Measurements from ENCODE around the gene TOMM22. TPM values are rescaled to one million over a fixed set of nuclear protein-coding genes. Genes with fewer than 3 reads are reported as not detected.

Gene TOMM22
- total and polyA plus RNA-seq, 2 experiments from 2014 or later, result 84.0 to 131 TPM

DNA sequence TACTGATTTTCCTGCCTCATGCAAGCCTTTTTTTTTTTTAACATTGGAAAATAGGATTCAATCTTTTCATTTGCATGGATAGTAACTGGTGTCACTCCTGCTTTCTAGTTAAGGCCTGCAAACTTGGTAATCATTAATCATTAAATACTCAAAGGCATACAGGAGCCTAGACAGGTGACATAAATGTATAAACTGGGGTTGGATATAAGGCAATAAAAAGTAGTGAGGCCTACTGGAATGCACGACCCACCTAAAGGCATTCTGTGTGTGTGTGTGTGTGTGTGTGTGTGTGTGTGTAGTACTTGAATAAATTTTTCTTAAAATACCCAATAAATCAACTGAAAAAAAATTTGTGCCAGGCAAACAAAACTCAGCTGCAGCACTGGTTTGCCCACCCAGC, 7.9 kb downstream of the TOMM22 start:
- no peaks in the 10 kb centered on the region for H3K9me3 Mint-ChIP-seq
- no peak overlapping the region for H3K27ac Mint-ChIP-seq
- peaks cover 40% of the 10 kb centered on the region for H3K36me3 Mint-ChIP-seq (ENCODE audit: low read depth)
- no peak for TF ChIP-seq EZH2phosphoT487 (IDR thresholded peaks at IDR 0.05; ENCODE audit: unreplicated experiment)
- TF ChIP-seq EZH2 (IDR thresholded peaks at IDR 0.05; ENCODE audit: low read depth, unreplicated experiment), result no peak
- no peak for TF ChIP-seq JUNB (IDR thresholded peaks at IDR 0.05; ENCODE audit: unreplicated experiment)
- Histone ChIP-seq H4K20me1 (replicated peaks; ENCODE audit: insufficient read depth) (peaks cover 24% of the 10 kb centered on the region), H3K36me3 (ENCODE audit: insufficient read depth) (peaks cover 17% of the 10 kb centered on the region), H2AFZ (no peak overlapping the region), H3K4me2 (no peak overlapping the region), H3K4me3 (no peak overlapping the region), H3K9me2 (ENCODE audit: insufficient read depth) (no peaks in the 10 kb centered on the region), H3K27ac (ENCODE audit: low read depth) (no peak overlapping the region), H3K4me1 (ENCODE audit: insufficient read depth) (no peaks in the 10 kb centered on the region), H3K79me2 (replicated peaks; ENCODE audit: insufficient read depth) (peaks cover 6% of the 10 kb centered on the region; the same call in 1 of the 2 replicates), H3F3A (replicated peaks; ENCODE audit: low read depth) (no peaks in the 10 kb centered on the region), H3K27me3 (ENCODE audit: insufficient read depth) (no peaks in the 10 kb centered on the region)
- no peak for DNase-seq (ENCODE audit: low spot score)
- H3K4me3 Mint-ChIP-seq, result no peak overlapping the region
- H3K27me3 Mint-ChIP-seq (ENCODE audit: insufficient read depth, low read depth, poor library complexity), result no peaks in the 10 kb centered on the region
- ATAC-seq, result no peak
- H3K4me1 Mint-ChIP-seq, result no peaks in the 10 kb centered on the region

DNA sequence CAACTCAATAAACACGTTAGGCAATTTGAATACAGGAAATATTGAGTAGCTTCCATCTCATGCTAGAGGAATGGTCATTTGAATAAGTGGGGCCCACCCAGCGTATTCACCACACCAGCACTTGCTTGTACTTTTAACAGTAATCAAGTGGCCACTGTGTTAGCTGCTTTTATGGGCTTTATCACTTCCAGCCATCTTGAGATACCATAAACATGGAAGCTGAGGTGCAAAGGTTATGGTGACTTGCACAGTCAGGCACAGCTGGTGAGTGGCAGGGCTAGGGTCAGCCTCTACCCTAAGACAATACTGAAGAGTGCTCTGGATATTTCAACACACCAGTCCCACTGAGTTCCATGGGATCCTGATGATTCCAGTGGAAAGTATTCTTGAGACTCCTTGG, 12.3 kb downstream of the TOMM22 start:
- Histone ChIP-seq H3K79me2 (replicated peaks; ENCODE audit: insufficient read depth) (peaks cover 43% of the 10 kb centered on the region), H3F3A (replicated peaks; ENCODE audit: low read depth) (no peaks in the 10 kb centered on the region), H3K9me2 (ENCODE audit: insufficient read depth) (no peaks in the 10 kb centered on the region), H3K4me2 (no peak overlapping the region), H3K4me1 (ENCODE audit: insufficient read depth) (peaks cover 15% of the 10 kb centered on the region), H3K4me3 (no peak overlapping the region), H2AFZ (no peak overlapping the region), H3K27me3 (ENCODE audit: insufficient read depth) (no peaks in the 10 kb centered on the region), H4K20me1 (replicated peaks; ENCODE audit: insufficient read depth) (peaks cover 35% of the 10 kb centered on the region), H3K27ac (ENCODE audit: low read depth) (no peak overlapping the region), H3K36me3 (ENCODE audit: insufficient read depth) (no peaks in the 10 kb centered on the region; the same call in 1 of the 2 replicates)
- TF ChIP-seq JUNB (IDR thresholded peaks at IDR 0.05; ENCODE audit: unreplicated experiment) (no peak), STAT1 (IDR thresholded peaks at IDR 0.05; ENCODE audit: unreplicated experiment) (no peak), ZNF331 (CRISPR knock-in tag; IDR thresholded peaks at IDR 0.05; ENCODE audit: low read depth) (no peak), CREB1 (CRISPR knock-in tag; IDR thresholded peaks at IDR 0.05; ENCODE audit: low read depth) (no peak), EZH2 (IDR thresholded peaks at IDR 0.05; ENCODE audit: low read depth, unreplicated experiment) (no peak), NANOG (IDR thresholded peaks at IDR 0.05; ENCODE audit: borderline replicate concordance) (no peak), EZH2phosphoT487 (IDR thresholded peaks at IDR 0.05; ENCODE audit: unreplicated experiment) (no peak), ZNF114 (CRISPR knock-in tag; IDR thresholded peaks at IDR 0.05) (no peak), POLR2AphosphoS5 (IDR thresholded peaks at IDR 0.05; ENCODE audit: low read depth) (no peak)
- TF ChIP-seq, protein P1, sequence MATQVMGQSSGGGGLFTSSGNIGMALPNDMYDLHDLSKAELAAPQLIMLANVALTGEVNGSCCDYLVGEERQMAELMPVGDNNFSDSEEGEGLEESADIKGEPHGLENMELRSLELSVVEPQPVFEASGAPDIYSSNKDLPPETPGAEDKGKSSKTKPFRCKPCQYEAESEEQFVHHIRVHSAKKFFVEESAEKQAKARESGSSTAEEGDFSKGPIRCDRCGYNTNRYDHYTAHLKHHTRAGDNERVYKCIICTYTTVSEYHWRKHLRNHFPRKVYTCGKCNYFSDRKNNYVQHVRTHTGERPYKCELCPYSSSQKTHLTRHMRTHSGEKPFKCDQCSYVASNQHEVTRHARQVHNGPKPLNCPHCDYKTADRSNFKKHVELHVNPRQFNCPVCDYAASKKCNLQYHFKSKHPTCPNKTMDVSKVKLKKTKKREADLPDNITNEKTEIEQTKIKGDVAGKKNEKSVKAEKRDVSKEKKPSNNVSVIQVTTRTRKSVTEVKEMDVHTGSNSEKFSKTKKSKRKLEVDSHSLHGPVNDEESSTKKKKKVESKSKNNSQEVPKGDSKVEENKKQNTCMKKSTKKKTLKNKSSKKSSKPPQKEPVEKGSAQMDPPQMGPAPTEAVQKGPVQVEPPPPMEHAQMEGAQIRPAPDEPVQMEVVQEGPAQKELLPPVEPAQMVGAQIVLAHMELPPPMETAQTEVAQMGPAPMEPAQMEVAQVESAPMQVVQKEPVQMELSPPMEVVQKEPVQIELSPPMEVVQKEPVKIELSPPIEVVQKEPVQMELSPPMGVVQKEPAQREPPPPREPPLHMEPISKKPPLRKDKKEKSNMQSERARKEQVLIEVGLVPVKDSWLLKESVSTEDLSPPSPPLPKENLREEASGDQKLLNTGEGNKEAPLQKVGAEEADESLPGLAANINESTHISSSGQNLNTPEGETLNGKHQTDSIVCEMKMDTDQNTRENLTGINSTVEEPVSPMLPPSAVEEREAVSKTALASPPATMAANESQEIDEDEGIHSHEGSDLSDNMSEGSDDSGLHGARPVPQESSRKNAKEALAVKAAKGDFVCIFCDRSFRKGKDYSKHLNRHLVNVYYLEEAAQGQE (IDR thresholded peaks at IDR 0.05; ENCODE audit: unreplicated experiment), result no peak
- TF ChIP-seq, protein P2, sequence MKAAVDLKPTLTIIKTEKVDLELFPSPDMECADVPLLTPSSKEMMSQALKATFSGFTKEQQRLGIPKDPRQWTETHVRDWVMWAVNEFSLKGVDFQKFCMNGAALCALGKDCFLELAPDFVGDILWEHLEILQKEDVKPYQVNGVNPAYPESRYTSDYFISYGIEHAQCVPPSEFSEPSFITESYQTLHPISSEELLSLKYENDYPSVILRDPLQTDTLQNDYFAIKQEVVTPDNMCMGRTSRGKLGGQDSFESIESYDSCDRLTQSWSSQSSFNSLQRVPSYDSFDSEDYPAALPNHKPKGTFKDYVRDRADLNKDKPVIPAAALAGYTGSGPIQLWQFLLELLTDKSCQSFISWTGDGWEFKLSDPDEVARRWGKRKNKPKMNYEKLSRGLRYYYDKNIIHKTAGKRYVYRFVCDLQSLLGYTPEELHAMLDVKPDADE (IDR thresholded peaks at IDR 0.05), result no peak
- TF ChIP-seq, protein P3, sequence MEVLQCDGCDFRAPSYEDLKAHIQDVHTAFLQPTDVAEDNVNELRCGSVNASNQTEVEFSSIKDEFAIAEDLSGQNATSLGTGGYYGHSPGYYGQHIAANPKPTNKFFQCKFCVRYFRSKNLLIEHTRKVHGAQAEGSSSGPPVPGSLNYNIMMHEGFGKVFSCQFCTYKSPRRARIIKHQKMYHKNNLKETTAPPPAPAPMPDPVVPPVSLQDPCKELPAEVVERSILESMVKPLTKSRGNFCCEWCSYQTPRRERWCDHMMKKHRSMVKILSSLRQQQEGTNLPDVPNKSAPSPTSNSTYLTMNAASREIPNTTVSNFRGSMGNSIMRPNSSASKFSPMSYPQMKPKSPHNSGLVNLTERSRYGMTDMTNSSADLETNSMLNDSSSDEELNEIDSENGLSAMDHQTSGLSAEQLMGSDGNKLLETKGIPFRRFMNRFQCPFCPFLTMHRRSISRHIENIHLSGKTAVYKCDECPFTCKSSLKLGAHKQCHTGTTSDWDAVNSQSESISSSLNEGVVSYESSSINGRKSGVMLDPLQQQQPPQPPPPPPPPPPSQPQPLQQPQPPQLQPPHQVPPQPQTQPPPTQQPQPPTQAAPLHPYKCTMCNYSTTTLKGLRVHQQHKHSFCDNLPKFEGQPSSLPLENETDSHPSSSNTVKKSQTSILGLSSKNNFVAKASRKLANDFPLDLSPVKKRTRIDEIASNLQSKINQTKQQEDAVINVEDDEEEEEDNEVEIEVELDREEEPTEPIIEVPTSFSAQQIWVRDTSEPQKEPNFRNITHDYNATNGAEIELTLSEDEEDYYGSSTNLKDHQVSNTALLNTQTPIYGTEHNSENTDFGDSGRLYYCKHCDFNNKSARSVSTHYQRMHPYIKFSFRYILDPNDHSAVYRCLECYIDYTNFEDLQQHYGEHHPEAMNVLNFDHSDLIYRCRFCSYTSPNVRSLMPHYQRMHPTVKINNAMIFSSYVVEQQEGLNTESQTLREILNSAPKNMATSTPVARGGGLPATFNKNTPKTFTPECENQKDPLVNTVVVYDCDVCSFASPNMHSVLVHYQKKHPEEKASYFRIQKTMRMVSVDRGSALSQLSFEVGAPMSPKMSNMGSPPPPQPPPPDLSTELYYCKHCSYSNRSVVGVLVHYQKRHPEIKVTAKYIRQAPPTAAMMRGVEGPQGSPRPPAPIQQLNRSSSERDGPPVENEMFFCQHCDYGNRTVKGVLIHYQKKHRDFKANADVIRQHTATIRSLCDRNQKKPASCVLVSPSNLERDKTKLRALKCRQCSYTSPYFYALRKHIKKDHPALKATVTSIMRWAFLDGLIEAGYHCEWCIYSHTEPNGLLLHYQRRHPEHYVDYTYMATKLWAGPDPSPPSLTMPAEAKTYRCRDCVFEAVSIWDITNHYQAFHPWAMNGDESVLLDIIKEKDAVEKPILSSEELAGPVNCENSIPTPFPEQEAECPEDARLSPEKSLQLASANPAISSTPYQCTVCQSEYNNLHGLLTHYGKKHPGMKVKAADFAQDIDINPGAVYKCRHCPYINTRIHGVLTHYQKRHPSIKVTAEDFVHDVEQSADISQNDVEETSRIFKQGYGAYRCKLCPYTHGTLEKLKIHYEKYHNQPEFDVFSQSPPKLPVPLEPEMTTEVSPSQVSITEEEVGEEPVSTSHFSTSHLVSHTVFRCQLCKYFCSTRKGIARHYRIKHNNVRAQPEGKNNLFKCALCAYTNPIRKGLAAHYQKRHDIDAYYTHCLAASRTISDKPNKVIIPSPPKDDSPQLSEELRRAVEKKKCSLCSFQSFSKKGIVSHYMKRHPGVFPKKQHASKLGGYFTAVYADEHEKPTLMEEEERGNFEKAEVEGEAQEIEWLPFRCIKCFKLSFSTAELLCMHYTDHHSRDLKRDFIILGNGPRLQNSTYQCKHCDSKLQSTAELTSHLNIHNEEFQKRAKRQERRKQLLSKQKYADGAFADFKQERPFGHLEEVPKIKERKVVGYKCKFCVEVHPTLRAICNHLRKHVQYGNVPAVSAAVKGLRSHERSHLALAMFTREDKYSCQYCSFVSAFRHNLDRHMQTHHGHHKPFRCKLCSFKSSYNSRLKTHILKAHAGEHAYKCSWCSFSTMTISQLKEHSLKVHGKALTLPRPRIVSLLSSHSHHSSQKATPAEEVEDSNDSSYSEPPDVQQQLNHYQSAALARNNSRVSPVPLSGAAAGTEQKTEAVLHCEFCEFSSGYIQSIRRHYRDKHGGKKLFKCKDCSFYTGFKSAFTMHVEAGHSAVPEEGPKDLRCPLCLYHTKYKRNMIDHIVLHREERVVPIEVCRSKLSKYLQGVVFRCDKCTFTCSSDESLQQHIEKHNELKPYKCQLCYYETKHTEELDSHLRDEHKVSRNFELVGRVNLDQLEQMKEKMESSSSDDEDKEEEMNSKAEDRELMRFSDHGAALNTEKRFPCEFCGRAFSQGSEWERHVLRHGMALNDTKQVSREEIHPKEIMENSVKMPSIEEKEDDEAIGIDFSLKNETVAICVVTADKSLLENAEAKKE (CRISPR knock-in tag; IDR thresholded peaks at IDR 0.05), result no peak
- no peaks in the 10 kb centered on the region for H3K9me3 Mint-ChIP-seq
- H3K27ac Mint-ChIP-seq, result no peak overlapping the region; the same call in 1 of the 2 replicates
- no peak for ATAC-seq
- H3K4me1 Mint-ChIP-seq, result peaks cover 16% of the 10 kb centered on the region
- no peak overlapping the region for H3K4me3 Mint-ChIP-seq
- peaks cover 15% of the 10 kb centered on the region for H3K36me3 Mint-ChIP-seq (ENCODE audit: low read depth)
- peaks cover 5% of the 10 kb centered on the region for H3K27me3 Mint-ChIP-seq (ENCODE audit: insufficient read depth, low read depth, poor library complexity)
- DNase-seq (ENCODE audit: low spot score), result no peak

All from GM23338 (cell line).